ENCODE results near the gene KCNC4.

Gene KCNC4

DNA sequence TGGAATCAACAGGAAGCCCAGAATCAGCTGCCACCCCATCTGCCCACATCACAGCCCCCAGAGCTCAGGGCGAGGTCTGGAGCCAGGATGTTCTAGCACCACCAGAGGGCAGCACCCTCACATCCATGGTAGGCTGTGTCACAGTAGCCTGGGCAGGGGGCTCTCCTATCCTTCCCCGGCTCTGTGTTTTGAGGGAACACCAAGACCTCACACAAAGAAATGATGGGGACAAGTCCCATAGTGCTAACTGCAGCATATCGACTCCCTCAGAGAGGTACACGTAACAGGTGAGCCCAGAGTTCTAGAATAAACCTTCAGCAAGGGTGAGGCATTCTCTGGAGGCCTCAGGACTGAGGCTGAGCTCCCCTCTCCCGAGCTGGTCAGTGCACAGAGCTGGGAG is 2.3 kb upstream of the KCNC4 start:
- Histone ChIP-seq H3K36me3 (ENCODE audit: control insufficient read depth, insufficient read depth, low read length) (no peaks in the 10 kb centered on the region), H3K9ac (ENCODE audit: low read length) (no peak overlapping the region), H3K4me3 (ENCODE audit: low read length) (no peak overlapping the region), H3K4me1 (ENCODE audit: control insufficient read depth, insufficient read depth, low read length) (peaks cover 2% of the 10 kb centered on the region), H3K27ac (ENCODE audit: low read depth, low read length) (no peak overlapping the region), H3K27me3 (ENCODE audit: control insufficient read depth, insufficient read depth, low read length) (no peaks in the 10 kb centered on the region)

DNA sequence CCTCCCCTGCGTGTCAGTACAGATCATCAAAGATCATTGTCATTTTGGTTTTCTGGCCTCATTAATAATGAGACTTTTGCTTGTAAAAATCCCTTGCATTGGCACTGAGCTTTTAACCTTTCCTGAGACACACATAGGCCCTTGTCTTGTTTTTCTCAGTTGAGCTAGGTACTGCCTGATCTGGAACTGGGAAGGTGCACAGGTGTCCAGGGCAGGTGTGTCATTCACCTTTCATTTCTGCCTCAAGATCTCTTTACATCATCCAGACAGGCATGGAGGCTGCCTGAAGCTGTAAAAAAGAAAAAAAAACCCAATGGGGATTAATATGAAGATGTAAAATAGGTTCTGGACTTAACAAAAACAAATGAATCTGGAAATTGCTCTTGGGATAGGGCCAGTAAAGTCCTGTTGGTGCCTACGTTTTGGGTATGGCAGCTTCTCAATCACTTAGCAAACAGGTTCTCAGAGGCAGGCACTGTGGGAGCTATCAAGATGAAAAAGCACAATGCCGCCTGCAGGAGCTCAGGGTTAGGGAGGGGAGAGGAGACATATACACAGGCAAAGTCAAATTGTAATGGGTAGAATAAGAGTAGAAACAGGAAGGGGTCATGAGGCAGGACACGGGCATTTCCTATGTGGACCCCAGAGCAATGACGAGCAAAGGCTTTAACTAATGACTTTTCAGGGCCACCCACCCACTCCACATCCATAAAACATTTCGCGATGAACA is 1.0 kb upstream of the KCNC4 start:
- Histone ChIP-seq H3K27me3 (ENCODE audit: control insufficient read depth, insufficient read depth, low read length) (no peaks in the 10 kb centered on the region), H3K36me3 (ENCODE audit: control insufficient read depth, insufficient read depth, low read length) (no peaks in the 10 kb centered on the region), H3K27ac (ENCODE audit: low read depth, low read length) (peak overlapping the region; percentile 81), H3K4me3 (ENCODE audit: low read length) (peak overlapping the region; percentile 89), H3K9ac (ENCODE audit: low read length) (no peak overlapping the region), H3K4me1 (ENCODE audit: control insufficient read depth, insufficient read depth, low read length) (peaks cover 2% of the 10 kb centered on the region)

DNA sequence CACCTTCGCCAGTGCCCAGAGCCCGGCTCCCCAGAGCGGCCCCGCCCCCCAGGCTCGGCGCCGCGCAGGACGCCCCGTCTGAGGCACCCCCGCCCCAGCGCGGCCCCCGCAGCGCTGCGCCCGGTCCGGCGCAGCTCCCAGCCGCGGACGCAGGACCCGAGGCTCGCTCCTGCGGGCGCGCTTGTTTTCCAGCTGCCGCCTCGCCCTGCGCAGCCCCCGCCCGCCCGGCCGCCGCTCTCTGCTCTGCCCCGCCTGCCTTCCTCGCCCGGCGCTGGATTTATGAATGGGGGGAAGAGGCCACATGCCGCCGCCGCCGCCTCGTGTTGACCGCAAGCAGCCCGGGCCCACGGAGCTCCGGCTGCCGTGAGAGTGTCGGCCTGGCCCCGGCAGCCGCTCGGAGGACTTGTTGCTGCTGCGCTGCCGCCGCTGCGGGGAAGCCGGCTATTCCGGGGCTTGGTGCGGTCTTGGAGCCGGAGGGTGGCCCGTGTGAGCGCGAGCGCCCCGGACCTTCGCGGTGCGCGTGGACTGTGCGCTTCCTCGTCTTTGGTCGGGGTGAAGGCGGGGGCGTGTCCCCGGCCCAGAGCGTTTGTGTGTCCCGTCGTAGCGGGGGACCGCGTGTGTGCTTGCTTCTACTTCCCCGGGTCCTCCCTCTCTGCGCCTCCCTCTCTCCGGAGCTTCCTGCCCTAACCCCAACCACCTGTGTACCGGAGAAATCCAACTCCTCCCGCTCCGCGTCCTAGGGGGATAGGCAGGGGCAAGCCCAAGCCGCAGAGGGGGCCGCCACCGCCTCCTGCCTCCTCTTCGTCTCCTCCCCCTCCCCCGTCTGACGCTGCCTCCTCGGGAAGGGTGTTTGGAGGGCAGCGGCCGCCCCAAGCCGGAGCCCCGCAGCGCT is 736 bp downstream of the KCNC4 start:
- peak overlapping the region; percentile 27 for H3K27ac ChIP-seq (ENCODE audit: low read depth, low read length)
- no peaks in the 10 kb centered on the region for H3K36me3 ChIP-seq (ENCODE audit: control insufficient read depth, insufficient read depth, low read length)
- H3K4me3 ChIP-seq (ENCODE audit: low read length) = peak overlapping the region; percentile 71
- no peaks in the 10 kb centered on the region for H3K27me3 ChIP-seq (ENCODE audit: control insufficient read depth, insufficient read depth, low read length)
- peaks cover 2% of the 10 kb centered on the region for H3K4me1 ChIP-seq (ENCODE audit: control insufficient read depth, insufficient read depth, low read length)
- peak overlapping the region; percentile 27 for H3K9ac ChIP-seq (ENCODE audit: low read length)

DNA sequence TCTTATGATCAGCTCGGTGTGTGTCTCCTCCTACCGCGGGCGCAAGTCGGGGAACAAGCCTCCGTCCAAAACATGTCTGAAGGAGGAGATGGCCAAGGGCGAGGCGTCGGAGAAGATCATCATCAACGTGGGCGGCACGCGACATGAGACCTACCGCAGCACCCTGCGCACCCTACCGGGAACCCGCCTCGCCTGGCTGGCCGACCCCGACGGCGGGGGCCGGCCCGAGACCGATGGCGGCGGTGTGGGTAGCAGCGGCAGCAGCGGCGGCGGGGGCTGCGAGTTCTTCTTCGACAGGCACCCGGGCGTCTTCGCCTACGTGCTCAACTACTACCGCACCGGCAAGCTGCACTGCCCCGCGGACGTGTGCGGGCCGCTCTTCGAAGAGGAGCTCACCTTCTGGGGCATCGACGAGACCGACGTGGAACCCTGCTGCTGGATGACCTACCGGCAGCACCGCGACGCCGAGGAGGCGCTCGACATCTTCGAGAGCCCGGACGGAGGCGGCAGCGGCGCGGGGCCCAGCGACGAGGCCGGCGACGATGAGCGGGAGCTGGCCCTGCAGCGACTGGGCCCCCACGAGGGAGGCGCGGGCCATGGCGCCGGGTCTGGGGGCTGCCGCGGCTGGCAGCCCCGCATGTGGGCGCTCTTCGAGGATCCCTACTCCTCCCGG is 1.5 kb downstream of the KCNC4 start:
- Histone ChIP-seq H3K4me1 (ENCODE audit: control insufficient read depth, insufficient read depth, low read length) (peaks cover 2% of the 10 kb centered on the region), H3K36me3 (ENCODE audit: control insufficient read depth, insufficient read depth, low read length) (no peaks in the 10 kb centered on the region)

DNA sequence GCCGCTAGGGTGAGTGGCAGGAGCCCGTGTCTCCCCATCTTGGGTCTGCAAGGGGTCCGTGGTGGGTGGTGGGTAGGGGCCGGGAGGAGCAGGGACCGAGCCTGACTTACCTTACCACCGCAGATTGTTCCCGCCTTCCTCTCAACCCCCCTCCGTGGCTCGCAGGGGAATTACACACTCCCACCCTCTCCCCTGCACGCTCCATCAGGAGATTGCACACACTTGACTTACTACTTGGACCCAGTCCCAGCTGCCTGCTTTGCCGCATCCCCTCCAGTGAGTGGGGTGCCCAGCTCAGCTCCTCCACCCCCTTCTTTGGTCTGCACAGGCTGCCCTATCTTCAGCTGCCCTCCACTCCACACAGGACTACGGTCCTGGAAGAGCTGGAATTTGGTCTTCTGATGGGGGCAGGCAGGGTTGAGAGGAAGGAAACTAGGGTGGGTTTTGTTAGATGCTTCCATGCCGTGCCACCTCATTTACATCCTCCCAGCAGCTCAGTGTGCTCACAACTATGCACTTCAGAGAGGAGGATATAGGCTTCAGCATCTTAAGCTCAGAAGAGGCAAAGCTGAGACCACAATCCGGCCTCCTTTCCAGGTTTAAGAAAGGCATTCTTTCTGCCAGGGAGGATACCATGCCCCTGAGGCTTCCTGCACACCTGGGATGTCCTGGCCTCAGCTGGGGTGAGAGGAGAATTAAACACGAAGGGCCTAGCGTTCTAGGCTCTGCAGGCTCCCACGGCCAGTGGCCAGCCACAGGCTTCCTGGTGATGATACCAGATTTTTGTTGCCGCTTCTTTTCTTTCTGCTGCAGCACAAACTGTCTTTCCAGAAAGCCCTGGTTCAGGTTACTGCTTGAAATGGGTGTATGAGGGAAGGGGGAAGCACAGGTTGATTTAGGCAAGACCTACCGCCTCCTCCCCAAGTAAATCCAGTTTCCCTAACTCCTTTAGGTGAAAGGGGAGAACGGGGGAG is 2.3 kb downstream of the KCNC4 start:
- H3K36me3 ChIP-seq (ENCODE audit: control insufficient read depth, insufficient read depth, low read length) = no peaks in the 10 kb centered on the region
- H3K27me3 ChIP-seq (ENCODE audit: control insufficient read depth, insufficient read depth, low read length) = no peaks in the 10 kb centered on the region
- peaks cover 2% of the 10 kb centered on the region for H3K4me1 ChIP-seq (ENCODE audit: control insufficient read depth, insufficient read depth, low read length)
- no peak overlapping the region for H3K9ac ChIP-seq (ENCODE audit: low read length)
- H3K27ac ChIP-seq (ENCODE audit: low read depth, low read length) = no peak overlapping the region
- H3K4me3 ChIP-seq (ENCODE audit: low read length) = peak overlapping the region; percentile 11

More for the DNA sequence above, 1.5 kb downstream of the KCNC4 start:
- Histone ChIP-seq H3K9ac (ENCODE audit: low read length) (no peak overlapping the region), H3K4me3 (ENCODE audit: low read length) (peak overlapping the region; percentile 71), H3K27me3 (ENCODE audit: control insufficient read depth, insufficient read depth, low read length) (no peaks in the 10 kb centered on the region), H3K27ac (ENCODE audit: low read depth, low read length) (no peak overlapping the region)

DNA sequence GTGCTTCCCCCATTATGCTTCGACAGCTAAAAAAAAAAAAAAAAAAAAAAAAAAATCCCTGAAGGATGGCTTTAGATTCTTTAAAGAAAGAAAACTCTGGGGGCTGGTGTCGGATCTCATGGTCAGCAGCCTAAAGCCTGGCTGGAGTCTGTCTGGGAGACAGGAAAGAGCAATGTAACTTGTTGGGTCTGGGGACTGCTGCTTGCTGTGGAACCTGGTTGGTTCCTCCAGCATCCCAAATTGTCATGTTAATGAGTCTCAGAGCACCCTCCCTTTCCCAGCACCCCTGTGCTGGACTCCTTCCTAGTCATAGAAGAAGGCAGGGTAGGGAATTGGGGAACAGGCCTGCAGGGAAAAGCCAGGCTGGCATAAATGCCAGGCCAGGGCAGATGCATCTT is 3.0 kb downstream of the KCNC4 start:
- H3K4me3 ChIP-seq (ENCODE audit: low read length) = no peak overlapping the region
- H3K4me1 ChIP-seq (ENCODE audit: control insufficient read depth, insufficient read depth, low read length) = peaks cover 2% of the 10 kb centered on the region
- no peak overlapping the region for H3K27ac ChIP-seq (ENCODE audit: low read depth, low read length)
- no peaks in the 10 kb centered on the region for H3K36me3 ChIP-seq (ENCODE audit: control insufficient read depth, insufficient read depth, low read length)
- H3K27me3 ChIP-seq (ENCODE audit: control insufficient read depth, insufficient read depth, low read length) = no peaks in the 10 kb centered on the region
- H3K9ac ChIP-seq (ENCODE audit: low read length) = no peak overlapping the region

DNA sequence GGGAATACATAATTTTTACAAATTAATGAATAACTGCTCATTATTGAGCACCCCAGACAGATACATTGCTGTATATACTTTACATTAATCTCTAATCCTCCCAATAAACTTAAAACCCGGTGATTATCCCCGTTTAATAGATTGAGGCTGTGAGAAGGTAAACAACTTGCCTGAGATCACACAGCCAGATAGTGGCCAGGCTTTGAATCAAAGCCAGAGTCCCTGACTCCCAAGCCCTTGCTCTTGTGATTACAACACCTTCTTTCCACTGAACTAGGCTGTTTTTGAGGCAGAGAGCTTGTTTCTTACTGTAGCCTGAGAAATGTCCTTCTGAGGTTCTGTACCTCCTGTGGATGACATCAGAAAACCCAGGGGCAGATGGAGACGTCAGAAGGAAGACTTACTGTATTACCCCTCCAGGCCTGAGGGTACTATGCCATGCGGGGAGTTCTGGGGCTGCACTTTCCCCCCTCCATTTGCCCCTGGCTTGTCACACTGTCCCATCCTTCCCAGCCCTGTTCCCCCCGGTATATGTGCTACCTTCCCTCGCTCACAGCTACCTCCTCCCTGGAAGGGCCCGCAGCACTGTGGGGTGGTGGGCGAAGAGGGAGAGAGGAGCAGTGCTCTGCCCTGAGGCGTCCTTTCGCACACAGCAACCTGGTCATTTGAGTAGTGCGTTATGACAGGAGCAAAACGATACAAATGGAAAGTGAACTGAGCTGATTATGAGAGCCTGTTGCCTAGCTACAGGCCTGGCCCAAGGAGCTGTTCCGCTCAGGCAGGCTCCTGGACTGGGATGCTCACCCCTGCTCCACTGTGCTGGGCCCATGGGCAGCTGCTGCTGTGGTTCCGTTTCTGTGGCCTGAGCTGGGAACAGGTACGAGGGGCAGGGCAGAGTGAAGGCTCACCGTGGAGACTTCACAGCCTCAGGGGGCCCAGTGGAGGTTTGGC is 4.6 kb downstream of the KCNC4 start:
- H3K4me1 ChIP-seq (ENCODE audit: control insufficient read depth, insufficient read depth, low read length) = peaks cover under 1% of the 10 kb centered on the region
- H3K4me3 ChIP-seq (ENCODE audit: low read length) = no peak overlapping the region
- no peak overlapping the region for H3K9ac ChIP-seq (ENCODE audit: low read length)
- no peak overlapping the region for H3K27ac ChIP-seq (ENCODE audit: low read depth, low read length)
- H3K27me3 ChIP-seq (ENCODE audit: control insufficient read depth, insufficient read depth, low read length) = no peaks in the 10 kb centered on the region
- no peaks in the 10 kb centered on the region for H3K36me3 ChIP-seq (ENCODE audit: control insufficient read depth, insufficient read depth, low read length)

DNA sequence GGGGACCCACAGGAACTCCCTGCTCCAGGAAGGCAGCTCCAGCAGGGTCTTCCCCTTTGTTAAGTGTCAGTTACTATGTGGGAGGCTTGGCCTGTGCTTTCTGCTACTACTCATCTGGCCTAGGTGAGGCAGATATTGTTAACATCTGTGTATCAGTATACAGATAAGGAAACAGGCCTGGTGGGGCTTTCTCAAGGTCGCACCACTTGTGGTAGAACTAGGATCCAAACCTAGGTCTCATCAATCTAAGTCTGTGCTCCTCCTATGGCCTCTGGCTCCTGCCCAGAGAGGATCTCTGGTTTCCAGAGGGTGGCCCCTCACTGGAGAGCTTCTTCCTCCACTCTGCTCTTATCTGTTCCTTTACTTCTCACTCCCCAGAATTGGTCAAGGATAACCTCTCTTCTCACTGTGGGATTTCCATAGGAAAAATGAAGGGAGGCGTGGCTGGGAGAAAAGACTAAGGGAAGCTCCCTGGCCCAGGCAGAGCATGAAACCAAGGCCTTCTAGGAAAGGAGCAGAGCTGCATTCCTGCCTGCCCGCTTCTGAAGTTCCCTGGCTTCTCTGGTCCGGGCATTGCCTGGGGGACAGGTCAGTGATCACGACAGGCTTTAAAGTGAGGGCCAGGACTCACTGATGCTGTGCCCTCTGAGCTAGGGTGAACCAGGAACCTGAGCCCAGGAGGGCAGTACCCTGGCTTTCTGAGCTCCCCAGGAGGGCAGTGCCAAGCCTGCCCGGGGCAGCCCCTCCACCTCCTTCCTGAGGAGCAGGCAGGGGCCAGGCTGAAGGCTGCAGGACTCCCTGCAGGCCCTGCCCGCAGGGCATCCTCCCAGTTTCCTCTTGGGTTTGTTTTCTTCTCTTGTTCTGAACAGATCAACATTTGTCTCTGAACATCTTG is 5.8 kb downstream of the KCNC4 start:
- no peak overlapping the region for H3K4me3 ChIP-seq (ENCODE audit: low read length)
- no peaks in the 10 kb centered on the region for H3K36me3 ChIP-seq (ENCODE audit: control insufficient read depth, insufficient read depth, low read length)
- H3K4me1 ChIP-seq (ENCODE audit: control insufficient read depth, insufficient read depth, low read length) = no peaks in the 10 kb centered on the region
- H3K9ac ChIP-seq (ENCODE audit: low read length) = no peak overlapping the region
- no peaks in the 10 kb centered on the region for H3K27me3 ChIP-seq (ENCODE audit: control insufficient read depth, insufficient read depth, low read length)
- no peak overlapping the region for H3K27ac ChIP-seq (ENCODE audit: low read depth, low read length)

DNA sequence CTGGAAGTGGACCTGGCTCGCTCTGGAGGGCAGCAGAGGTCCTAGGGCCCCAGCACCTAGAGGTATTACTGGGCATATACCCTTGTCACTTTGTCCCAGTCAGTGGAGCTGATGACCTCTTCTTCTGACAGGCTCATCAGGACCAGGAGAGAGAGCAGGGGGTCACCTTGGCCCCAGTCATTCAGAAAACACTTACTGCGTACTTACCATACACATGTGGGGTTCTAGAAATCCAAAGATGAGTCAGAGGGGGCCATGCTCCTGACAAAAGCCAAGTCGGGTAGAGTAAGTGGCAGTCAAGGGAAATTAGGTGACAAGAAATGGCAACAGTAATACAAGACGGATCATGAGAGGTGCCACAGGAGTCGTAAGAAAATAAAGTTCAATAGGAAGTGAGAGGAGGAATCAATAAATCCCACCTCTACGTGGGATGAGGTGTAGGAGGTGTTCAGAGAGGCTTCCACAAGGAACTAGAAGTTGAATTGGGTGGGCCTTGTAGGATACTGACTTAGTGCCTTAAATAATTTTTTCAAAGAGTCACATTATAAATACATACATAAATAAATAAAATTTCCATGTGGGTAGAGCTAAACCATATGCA is 6.8 kb downstream of the KCNC4 start:
- Histone ChIP-seq H3K27ac (ENCODE audit: low read depth, low read length) (no peak overlapping the region), H3K4me1 (ENCODE audit: control insufficient read depth, insufficient read depth, low read length) (no peaks in the 10 kb centered on the region), H3K4me3 (ENCODE audit: low read length) (no peak overlapping the region), H3K27me3 (ENCODE audit: control insufficient read depth, insufficient read depth, low read length) (no peaks in the 10 kb centered on the region), H3K9ac (ENCODE audit: low read length) (no peak overlapping the region), H3K36me3 (ENCODE audit: control insufficient read depth, insufficient read depth, low read length) (no peaks in the 10 kb centered on the region)

DNA sequence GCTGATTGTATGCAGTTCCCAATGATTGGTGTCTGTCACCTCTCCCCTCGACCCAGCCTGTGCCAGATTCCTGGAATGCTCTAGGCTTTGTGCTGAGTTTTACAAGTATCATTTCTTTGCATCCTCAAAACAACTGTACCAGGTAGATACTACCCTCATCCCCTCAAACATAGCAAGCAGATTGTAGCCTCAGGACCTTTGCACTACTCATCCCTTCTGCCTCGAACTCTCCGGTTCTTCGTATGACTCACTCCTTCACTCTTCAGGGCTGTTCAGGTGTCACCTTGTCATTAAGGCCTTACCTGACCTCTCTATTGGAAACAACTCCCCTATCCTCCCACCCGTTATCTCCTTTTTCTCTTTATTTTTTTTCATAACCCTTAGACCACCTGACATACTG is 8.0 kb downstream of the KCNC4 start:
- Histone ChIP-seq H3K4me1 (ENCODE audit: control insufficient read depth, insufficient read depth, low read length) (no peaks in the 10 kb centered on the region), H3K9ac (ENCODE audit: low read length) (no peak overlapping the region), H3K4me3 (ENCODE audit: low read length) (no peak overlapping the region), H3K36me3 (ENCODE audit: control insufficient read depth, insufficient read depth, low read length) (no peaks in the 10 kb centered on the region), H3K27me3 (ENCODE audit: control insufficient read depth, insufficient read depth, low read length) (no peaks in the 10 kb centered on the region), H3K27ac (ENCODE audit: low read depth, low read length) (no peak overlapping the region)
